IMR-90 (cell line): Measurements from ENCODE around the gene TTC24. TPM values are rescaled to one million over a fixed set of nuclear protein-coding genes. Genes with fewer than 3 reads are reported as not detected.

Experiments used
- ATAC-seq: fragments of 200-7000 bp; cut with Tn5 transposase; 2 replicates; pipeline ENCODE4 v1.9.1; 2020; ENCODE audit warnings: low read depth, mild to moderate bottlenecking, moderate library complexity
- BruUV-seq: library from RNA; stranded (reverse); fragments of 400-500 nt; replicated peaks from 2 replicates; lab custom pipeline; 2021; lab: Mats Ljungman, UMichigan
- CTCF ChIA-PET: fragments of 300-600 bp; formaldehyde crosslinking; extraction: SDS; loops from one replicate; lab custom pipeline; 2021; ENCODE audit warnings: antibody characterized with exemption; lab: Yijun Ruan, JAX
- POLR2A ChIA-PET: fragments of 300-600 bp; sonication (Branson Sonifier 250); formaldehyde crosslinking; loops from one replicate; lab custom pipeline; 2022; ENCODE audit warnings: antibody characterized with exemption; ENCODE audit not compliant: unreplicated experiment; lab: Charles Lee
- DNase-seq: peaks from one replicate; pipeline ENCODE4 v3.0.0; 2013
- H2AFZ ChIP-seq: replicated peaks from 2 replicates; pipeline ENCODE3; 2013; ENCODE audit warnings: low read length, mild to moderate bottlenecking; ENCODE audit not compliant: poor library complexity
- H2AK5ac ChIP-seq: 2 replicates; pipeline ENCODE4 v1.6.1; 2013; ENCODE audit warnings: low read depth, low read length, inconsistent platforms
- H2AK9ac ChIP-seq: replicated peaks from 2 replicates; pipeline ENCODE3; 2013; ENCODE audit warnings: mild to moderate bottlenecking, low read depth, low read length, moderate library complexity; ENCODE audit not compliant: poor library complexity
- H2BK120ac ChIP-seq: 2 replicates; pipeline ENCODE4 v1.6.1; 2013; ENCODE audit warnings: low read depth, low read length, inconsistent platforms
- H2BK15ac ChIP-seq: 3 replicates; pipeline ENCODE4 v1.6.1; 2013; ENCODE audit warnings: low read depth, low read length, inconsistent platforms
- H2BK20ac ChIP-seq: 2 replicates; pipeline ENCODE4 v1.6.1; 2013; ENCODE audit warnings: low read depth, mild to moderate bottlenecking, inconsistent platforms, low read length, moderate library complexity
- H2BK5ac ChIP-seq: 2 replicates; pipeline ENCODE4 v1.6.1; 2013; ENCODE audit warnings: mild to moderate bottlenecking, low read depth, low read length, inconsistent platforms; ENCODE audit not compliant: poor library complexity, severe bottlenecking
- H3K14ac ChIP-seq: replicated peaks from 2 replicates; pipeline ENCODE4 v1.6.1; 2013; ENCODE audit warnings: low read depth, low read length, inconsistent platforms
- H3K18ac ChIP-seq: 2 replicates; pipeline ENCODE4 v1.6.1; 2013; ENCODE audit warnings: low read depth, low read length, control low read depth
- H3K23ac ChIP-seq: 2 replicates; pipeline ENCODE4 v1.6.1; 2013; ENCODE audit warnings: low read depth, low read length, inconsistent platforms
- H3K27ac ChIP-seq: 2 replicates; pipeline ENCODE4 v1.5.1; 2013; ENCODE audit warnings: mild to moderate bottlenecking, control low read depth, low read length; ENCODE audit not compliant: insufficient read depth
- H3K27me3 ChIP-seq: 2 replicates; pipeline ENCODE4 v1.6.1; 2013; ENCODE audit warnings: low read length; ENCODE audit not compliant: control insufficient read depth, insufficient read depth
- H3K36me3 ChIP-seq: 2 replicates; pipeline ENCODE4 v1.6.1; 2013; ENCODE audit warnings: low read length, mixed read lengths; ENCODE audit not compliant: control insufficient read depth, insufficient read depth
- H3K4ac ChIP-seq: 2 replicates; pipeline ENCODE4 v1.6.1; 2013; ENCODE audit warnings: low read depth, low read length, inconsistent platforms
- H3K4me1 ChIP-seq: 2 replicates; pipeline ENCODE4 v1.6.1; 2013; ENCODE audit warnings: low read length, mixed read lengths; ENCODE audit not compliant: control insufficient read depth, insufficient read depth
- H3K4me2 ChIP-seq: 2 replicates; pipeline ENCODE4 v1.6.1; 2013; ENCODE audit warnings: low read depth, mild to moderate bottlenecking, control low read depth, low read length, moderate library complexity
- H3K4me3 ChIP-seq: 2 replicates; pipeline ENCODE4 v1.5.1; 2013; ENCODE audit warnings: low read depth, mild to moderate bottlenecking, control low read depth, low read length, moderate library complexity; ENCODE audit not compliant: insufficient read depth
- H3K56ac ChIP-seq: 2 replicates; pipeline ENCODE4 v1.6.1; 2013; ENCODE audit warnings: low read length, inconsistent platforms; ENCODE audit not compliant: insufficient read depth; ENCODE audit errors: extremely low read depth
- H3K79me1 ChIP-seq, 2 experiments: 2 replicates each; pipeline ENCODE4 v1.6.1; 2013; ENCODE audit warnings: low read length in 2 of 2, inconsistent platforms in 1 of 2, low read depth in 1 of 2
- H3K9ac ChIP-seq: 2 replicates; pipeline ENCODE4 v1.6.1; 2013; ENCODE audit warnings: low read depth, low read length, control low read depth
- H3K9me1 ChIP-seq: 2 replicates; pipeline ENCODE4 v1.6.1; 2013; ENCODE audit warnings: low read length, inconsistent platforms; ENCODE audit not compliant: insufficient read depth
- H3K9me3 ChIP-seq: 2 replicates; pipeline ENCODE4 v1.6.1; 2013; ENCODE audit warnings: low read length; ENCODE audit not compliant: control insufficient read depth, insufficient read depth
- H4K20me1 ChIP-seq: 2 replicates; pipeline ENCODE4 v1.6.1; 2013; ENCODE audit warnings: low read length, inconsistent platforms; ENCODE audit not compliant: insufficient read depth
- H4K5ac ChIP-seq: 2 replicates; pipeline ENCODE4 v1.6.1; 2013; ENCODE audit warnings: mild to moderate bottlenecking, low read depth, low read length, control low read depth
- H4K8ac ChIP-seq, 2 experiments: 2 replicates each; pipeline ENCODE4 v1.6.1; 2013; ENCODE audit warnings: low read depth in 2 of 2, low read length in 2 of 2, control low read depth in 1 of 2, inconsistent platforms in 1 of 2
- H4K91ac ChIP-seq: 2 replicates; pipeline ENCODE4 v1.6.1; 2013; ENCODE audit warnings: low read depth, low read length, inconsistent platforms; ENCODE audit not compliant: insufficient read depth
- CEBPB ChIP-seq: IDR thresholded peaks from 2 replicates; pipeline ENCODE4 v1.6.1; 2012; ENCODE audit warnings: low read depth, low read length, improper control_type of control experiment
- CHD1 ChIP-seq: IDR thresholded peaks from 2 replicates; pipeline ENCODE4 v1.6.1; 2012; ENCODE audit warnings: low read depth, low read length, improper control_type of control experiment
- FOS ChIP-seq: fragments of 150-350 bp; IDR thresholded peaks from 2 replicates; pipeline ENCODE4 v1.6.1; 2016; ENCODE audit warnings: low read depth, low read length
- RCOR1 ChIP-seq: IDR thresholded peaks from 2 replicates; pipeline ENCODE4 v1.6.1; 2012; ENCODE audit warnings: mild to moderate bottlenecking, low read length, improper control_type of control experiment; ENCODE audit not compliant: insufficient replicate concordance
- SMC3 ChIP-seq: fragments of 150-350 bp; IDR thresholded peaks from 2 replicates; pipeline ENCODE4 v1.6.1; 2016; ENCODE audit warnings: low read depth, mild to moderate bottlenecking, antibody characterized with exemption, low read length, moderate library complexity
- USF2 ChIP-seq: fragments of 150-350 bp; IDR thresholded peaks from 2 replicates; pipeline ENCODE4 v1.6.1; 2017; ENCODE audit warnings: mild to moderate bottlenecking, antibody characterized with exemption, low read length, low read depth
- WGBS, 2 experiments: methylation state at CpG; one replicate each; pipeline versions ENCODE4 v1.1.5 to v1.1.7; 2013; ENCODE audit warnings: missing lambda C conversion rate in 2 of 2; ENCODE audit not compliant: insufficient read length in 1 of 2; ENCODE audit errors: extremely low coverage in 2 of 2; 5-methylcytosine and 5-hydroxymethylcytosine counted together
- dilution Hi-C: fragments of 300-500 bp; cut with HindIII; formaldehyde crosslinking; loops from one replicate; pipeline ENCODE4 v1.14.3; 2018; ENCODE audit warnings: low sequenced_read_pairs; ENCODE audit not compliant: unreplicated experiment
- in situ Hi-C: fragments of 300-500 bp; cut with MboI; formaldehyde crosslinking; loops from 3 replicates; pipeline ENCODE4 v1.14.3; 2019; ENCODE audit warnings: low sequenced_read_pairs, inconsistent platforms, mixed read lengths
- intact Hi-C: fragments of 100-400 bp; cut with micrococcal nuclease; formaldehyde crosslinking; loops from 2 replicates; pipeline ENCODE4 v1.10.0; 2022
- polyA plus RNA-seq, 3 experiments: library from polyadenylated mRNA; depleted of rRNA; stranded (reverse); fragments of >200 nt; gene quantifications; 2 replicates each; pipeline ENCODE4 v1.2.3, GENCODE V29; 2012; ENCODE audit warnings: low replicate concordance in 1 of 3
- total RNA-seq: library from RNA; depleted of rRNA; stranded (reverse); fragments of >200 nt; gene quantifications from 2 replicates; pipeline ENCODE4 v1.2.3, GENCODE V29; 2012

Gene TTC24
- total and polyA plus RNA-seq, 2 of the 4 experiments (the other 2 are of a cell fraction) = not detected

- WGBS, 2 experiments = 100% methylated on average over 1 of the region's 3 CpGs; no CpG with 5 or more reads in 1 of the 2 experiments
- H2BK5ac ChIP-seq = no peak overlapping the region
These were observed 2.0 kb upstream of the TTC24 start for GRCh38 chr1:156577550-156577949.

More at GRCh38 chr1:156577550-156577949, 2.0 kb upstream of the TTC24 start:
- dilution Hi-C loops = no loop called here
- ATAC-seq = no peak
- Histone ChIP-seq H2BK15ac (no peak overlapping the region), H3K79me1 (0 out of 4 replicates have a peak, but pooled peaks cover 0 to 2% of the 10 kb centered on the region in 2 experiments), H2AFZ (no peak overlapping the region), H3K9ac (no peak overlapping the region), H4K20me1 (no peaks in the 10 kb centered on the region), H3K9me1 (peaks cover 3% of the 10 kb centered on the region; the same call in 1 of the 2 replicates), H2AK9ac (no peak overlapping the region), H3K18ac (no peak overlapping the region), H3K56ac (no peak overlapping the region), H3K4me3 (no peak overlapping the region), H3K36me3 (no peaks in the 10 kb centered on the region), H3K27ac (no peak overlapping the region), H3K4me1 (no peaks in the 10 kb centered on the region), H3K27me3 (peaks cover 20% of the 10 kb centered on the region), H3K23ac (no peak overlapping the region), H3K9me3 (no peaks in the 10 kb centered on the region), H2BK120ac (no peak overlapping the region), H4K8ac (no peak overlapping the region), H4K91ac (no peak overlapping the region), H3K4me2 (no peak overlapping the region), H3K4ac (no peak overlapping the region), H4K5ac (no peak overlapping the region), H2AK5ac (no peak overlapping the region), H3K14ac (no peak overlapping the region), H2BK20ac (no peak overlapping the region)
- BruUV-seq = no TSS peak
- DNase-seq = no peak
- CTCF ChIA-PET = no interaction called here
- TF ChIP-seq FOS (no peak), RCOR1 (no peak), USF2 (no peak), SMC3 (no peak), CEBPB (no peak), CHD1 (no peak)
- POLR2A ChIA-PET = no interaction called here
- in situ Hi-C loops = no loop called here
- intact Hi-C loops = no loop called here
